ENCODE results near the gene MRPL16.

Gene MRPL16

GRCh38 chr11:59810911-59811259 is 307 bp upstream of the MRPL16 start:
- TF ChIP-seq CTCF (IDR thresholded peaks at IDR 0.05; ENCODE audit: borderline replicate concordance, extremely low read depth, low read length, poor library complexity, severe bottlenecking) (no peak), EZH2 (IDR thresholded peaks at IDR 0.05; ENCODE audit: borderline replicate concordance, low read depth, low read length, severe bottlenecking) (no peak)
- H3K4me3 ChIP-seq (ENCODE audit: low read depth in 1 of 2, low read length in 2 of 2): peak overlapping the region; percentile 75 to 94
- H4K20me1 ChIP-seq (ENCODE audit: insufficient read depth, low read length): no peaks in the 10 kb centered on the region
- no peak for DNase-seq
- H3K79me2 ChIP-seq (ENCODE audit: insufficient read depth, low read length): peaks cover 27% of the 10 kb centered on the region
- H3K9ac ChIP-seq (ENCODE audit: low read depth, low read length): peak overlapping the region; percentile 92
- peaks cover 36% of the 10 kb centered on the region for H3K36me3 ChIP-seq (ENCODE audit: insufficient read depth, low read length)
- H3K9me3 ChIP-seq (ENCODE audit: insufficient read depth, low read length, severe bottlenecking): peaks cover 2% of the 10 kb centered on the region
- ATAC-seq (ENCODE audit: insufficient read depth, low read depth): no peak
- peak overlapping the region; percentile 95 for H3K4me2 ChIP-seq (ENCODE audit: insufficient read depth, low read length)
- peak overlapping the region; percentile 92 for H2AFZ ChIP-seq (ENCODE audit: low read depth, low read length)
- peak overlapping the region; percentile 81 for H3K27ac ChIP-seq (ENCODE audit: low read length)
- H3K27me3 ChIP-seq (ENCODE audit: insufficient read depth, low read length, poor library complexity): no peaks in the 10 kb centered on the region
- peaks cover 41% of the 10 kb centered on the region for H3K4me1 ChIP-seq (ENCODE audit: insufficient read depth, low read length)

GRCh38 chr11:59807047-59807610 is 3.4 kb downstream of the MRPL16 start:
- ATAC-seq (ENCODE audit: insufficient read depth, low read depth) (no peak), DNase-seq (no peak)
- no peak for TF ChIP-seq EZH2 (IDR thresholded peaks at IDR 0.05; ENCODE audit: borderline replicate concordance, low read depth, low read length, severe bottlenecking)
- TF ChIP-seq CTCF (IDR thresholded peaks at IDR 0.05; ENCODE audit: borderline replicate concordance, extremely low read depth, low read length, poor library complexity, severe bottlenecking): no peak
- Histone ChIP-seq H3K79me2 (ENCODE audit: insufficient read depth, low read length) (peaks cover 27% of the 10 kb centered on the region), H3K4me1 (ENCODE audit: insufficient read depth, low read length) (peaks cover 22% of the 10 kb centered on the region), H3K4me3 (ENCODE audit: low read depth in 1 of 2, low read length in 2 of 2) (no peak overlapping the region), H3K36me3 (ENCODE audit: insufficient read depth, low read length) (peaks cover 41% of the 10 kb centered on the region), H4K20me1 (ENCODE audit: insufficient read depth, low read length) (no peaks in the 10 kb centered on the region), H3K9ac (ENCODE audit: low read depth, low read length) (no peak overlapping the region), H3K9me3 (ENCODE audit: insufficient read depth, low read length, severe bottlenecking) (no peaks in the 10 kb centered on the region), H3K27me3 (ENCODE audit: insufficient read depth, low read length, poor library complexity) (no peaks in the 10 kb centered on the region), H3K27ac (ENCODE audit: low read length) (no peak overlapping the region), H3K4me2 (ENCODE audit: insufficient read depth, low read length) (no peak overlapping the region), H2AFZ (ENCODE audit: low read depth, low read length) (no peak overlapping the region)

GRCh38 chr11:59804061-59804460 is 6.5 kb downstream of the MRPL16 start:
- H2AFZ ChIP-seq (ENCODE audit: low read depth, low read length): no peak overlapping the region
- peaks cover 37% of the 10 kb centered on the region for H3K36me3 ChIP-seq (ENCODE audit: insufficient read depth, low read length)
- no peaks in the 10 kb centered on the region for H3K9me3 ChIP-seq (ENCODE audit: insufficient read depth, low read length, severe bottlenecking)
- H3K9ac ChIP-seq (ENCODE audit: low read depth, low read length): no peak overlapping the region
- no peak overlapping the region for H3K4me2 ChIP-seq (ENCODE audit: insufficient read depth, low read length)
- no peak for DNase-seq
- H3K4me1 ChIP-seq (ENCODE audit: insufficient read depth, low read length): peaks cover 6% of the 10 kb centered on the region
- H4K20me1 ChIP-seq (ENCODE audit: insufficient read depth, low read length): no peaks in the 10 kb centered on the region
- peaks cover 5% of the 10 kb centered on the region; the same call in 1 of the 2 replicates for H3K79me2 ChIP-seq (ENCODE audit: insufficient read depth, low read length)
- no peak overlapping the region for H3K27ac ChIP-seq (ENCODE audit: low read length)
- no peak overlapping the region for H3K4me3 ChIP-seq (ENCODE audit: low read depth in 1 of 2, low read length in 2 of 2)
- no peak for TF ChIP-seq EZH2 (IDR thresholded peaks at IDR 0.05; ENCODE audit: borderline replicate concordance, low read depth, low read length, severe bottlenecking)
- ATAC-seq (ENCODE audit: insufficient read depth, low read depth): 0 out of 3 replicates have a peak, but pooled peaks have one; percentile 14
- H3K27me3 ChIP-seq (ENCODE audit: insufficient read depth, low read length, poor library complexity): no peaks in the 10 kb centered on the region

- H3K27ac ChIP-seq (ENCODE audit: low read length): no peak overlapping the region
- peaks cover 23% of the 10 kb centered on the region for H3K36me3 ChIP-seq (ENCODE audit: insufficient read depth, low read length)
- peak; percentile 73 for ATAC-seq (ENCODE audit: insufficient read depth, low read depth)
- no peak overlapping the region for H3K4me3 ChIP-seq (ENCODE audit: low read depth in 1 of 2, low read length in 2 of 2)
- TF ChIP-seq CTCF (IDR thresholded peaks at IDR 0.05; ENCODE audit: borderline replicate concordance, extremely low read depth, low read length, poor library complexity, severe bottlenecking): peak; percentile 71
- no peak for TF ChIP-seq EZH2 (IDR thresholded peaks at IDR 0.05; ENCODE audit: borderline replicate concordance, low read depth, low read length, severe bottlenecking)
- no peaks in the 10 kb centered on the region for H3K4me1 ChIP-seq (ENCODE audit: insufficient read depth, low read length)
- no peak overlapping the region for H3K4me2 ChIP-seq (ENCODE audit: insufficient read depth, low read length)
- H3K9me3 ChIP-seq (ENCODE audit: insufficient read depth, low read length, severe bottlenecking): no peaks in the 10 kb centered on the region
- H4K20me1 ChIP-seq (ENCODE audit: insufficient read depth, low read length): no peaks in the 10 kb centered on the region
- peak; percentile 30 for DNase-seq
- no peaks in the 10 kb centered on the region for H3K79me2 ChIP-seq (ENCODE audit: insufficient read depth, low read length)
- no peak overlapping the region for H2AFZ ChIP-seq (ENCODE audit: low read depth, low read length)
- no peaks in the 10 kb centered on the region for H3K27me3 ChIP-seq (ENCODE audit: insufficient read depth, low read length, poor library complexity)
- H3K9ac ChIP-seq (ENCODE audit: low read depth, low read length): no peak overlapping the region
Measured at GRCh38 chr11:59802639-59803176, 7.9 kb downstream of the MRPL16 start.

Data from DND-41 (cell line).